Measurements from ENCODE around the gene PPM1L. TPM values are rescaled to one million over a fixed set of nuclear protein-coding genes. Genes with fewer than 3 reads are reported as not detected.
"Not testable (repeated sequence)": the region's sequence is repeated elsewhere in the genome, so short reads cannot be mapped to it uniquely, and the experiment has no call there.

The PPM1L gene
- 10 to 100 TPM in 3 of 4 donors, 1 to 10 TPM in 1; 3.2 to 27.9 (median 16.4) TPM for total RNA-seq

- intact Hi-C loops (cut with DNase I; ENCODE audit: low total_unique reads), result no loop called here
- H3K36me3 ChIP-seq, result no peaks in the 10 kb centered on the region
- no peak for TF ChIP-seq POLR2A (IDR thresholded peaks at IDR 0.05)
- no peak for TF ChIP-seq CTCF (IDR thresholded peaks at IDR 0.05)
- DNase-seq, result peak; percentile 44 to 56
- peak within 1 kb of the TSS; percentile 92 to 98 for H3K27ac ChIP-seq
- peak within 1 kb of the TSS; percentile 51 to 96 for H3K4me3 ChIP-seq
- H3K27me3 ChIP-seq, result no peaks in the 10 kb centered on the region
- no peaks in the 10 kb centered on the region for H3K9me3 ChIP-seq
- H3K4me1 ChIP-seq, result no peaks in the 10 kb centered on the region
Measured at GRCh38 chr3:160755776-160756304, at the start of gene PPM1L. PPM1L (plus strand) TSS chr3:160756231.

GRCh38 chr3:160707187-160707794 is 48.7 kb upstream of the PPM1L start:
- no peak overlapping the region for H3K4me3 ChIP-seq
- no peaks in the 10 kb centered on the region for H3K27me3 ChIP-seq
- TF ChIP-seq POLR2A (IDR thresholded peaks at IDR 0.05) (no peak), CTCF (IDR thresholded peaks at IDR 0.05) (peak; percentile 49 to 67 (median 60))
- peak in 1 of 2 donors; percentile 26 for DNase-seq
- H3K4me1 ChIP-seq, result no peaks in the 10 kb centered on the region
- no peak overlapping the region for H3K27ac ChIP-seq
- intact Hi-C loops (cut with DNase I; ENCODE audit: low total_unique reads), result loop anchor here (10.0 kb wide), 1 partner anchor 238 kb away; no protein-coding TSS in a partner anchor
- H3K36me3 ChIP-seq, result no peaks in the 10 kb centered on the region
- no peaks in the 10 kb centered on the region for H3K9me3 ChIP-seq

GRCh38 chr3:160709477-160710182 is 46.4 kb upstream of the PPM1L start:
- TF ChIP-seq POLR2A (IDR thresholded peaks at IDR 0.05), result no peak
- no peak for TF ChIP-seq CTCF (IDR thresholded peaks at IDR 0.05)
- Histone ChIP-seq H3K9me3 (no peaks in the 10 kb centered on the region), H3K4me1 (no peaks in the 10 kb centered on the region), H3K27me3 (no peaks in the 10 kb centered on the region), H3K36me3 (no peaks in the 10 kb centered on the region), H3K27ac (no peak overlapping the region), H3K4me3 (no peak overlapping the region)
- DNase-seq, result no peak
- intact Hi-C loops (cut with DNase I; ENCODE audit: low total_unique reads), result loop anchor here (10.0 kb wide), 1 partner anchor 235 kb away; no protein-coding TSS in a partner anchor

GRCh38 chr3:160713144-160713543 is 42.9 kb upstream of the PPM1L start:
- H3K4me3 ChIP-seq; H3K27me3 ChIP-seq; H3K27ac ChIP-seq; H3K9me3 ChIP-seq; intact Hi-C loops (cut with DNase I; ENCODE audit: low total_unique reads); H3K36me3 ChIP-seq; DNase-seq; H3K4me1 ChIP-seq: not testable (repeated sequence)

- Histone ChIP-seq H3K4me3 (no peak overlapping the region), H3K4me1 (no peaks in the 10 kb centered on the region), H3K27me3 (no peaks in the 10 kb centered on the region), H3K9me3 (no peaks in the 10 kb centered on the region), H3K27ac (no peak overlapping the region), H3K36me3 (no peaks in the 10 kb centered on the region)
- TF ChIP-seq CTCF (IDR thresholded peaks at IDR 0.05) (no peak), POLR2A (IDR thresholded peaks at IDR 0.05) (no peak)
- intact Hi-C loops (cut with DNase I; ENCODE audit: low total_unique reads), result no loop called here
- no peak for DNase-seq
Measured at GRCh38 chr3:160719710-160720109, 36.3 kb upstream of the PPM1L start.
